Measurements from ENCODE around the gene GCSAM. TPM values are rescaled to one million over a fixed set of nuclear protein-coding genes. Genes with fewer than 3 reads are reported as not detected.

The GCSAM gene
- total RNA-seq, 2 experiments from 2014 or later, result 6.5 to 6.8 TPM

DNA sequence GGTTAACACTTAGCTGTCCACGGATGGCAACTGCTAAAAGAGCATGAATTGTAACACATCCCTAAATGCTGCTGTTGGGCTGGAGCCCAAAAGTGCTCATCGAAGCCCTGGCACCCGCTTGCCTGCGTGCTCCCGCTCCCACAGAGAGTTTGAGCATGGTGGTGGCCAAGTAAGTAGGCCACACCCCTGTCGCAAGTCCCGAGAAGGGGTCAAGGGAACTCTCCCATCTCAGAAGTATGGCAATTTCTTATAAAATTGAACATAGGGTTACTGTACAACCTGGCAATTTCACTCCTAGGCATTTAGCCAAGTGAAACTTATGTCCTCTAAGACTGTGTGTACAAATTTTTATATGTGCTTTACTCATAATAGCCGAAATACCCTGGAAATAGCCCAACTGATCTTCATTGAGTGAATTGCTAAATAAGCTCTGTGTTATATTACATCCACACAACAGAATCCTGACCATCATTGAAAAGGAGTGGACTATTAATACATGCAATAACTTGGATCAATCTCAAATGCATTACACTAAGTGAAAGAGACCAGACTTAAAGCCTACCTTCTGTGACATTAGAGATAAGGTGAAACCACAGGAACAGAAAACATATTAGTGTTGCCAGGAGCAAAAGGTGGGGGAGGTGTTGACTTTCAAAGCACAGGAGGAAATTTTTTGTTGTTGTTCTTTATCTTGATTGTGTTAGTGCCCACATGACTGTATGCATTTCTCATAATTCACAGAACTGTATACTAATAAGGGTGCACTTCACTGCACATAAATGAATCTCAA is 1.5 kb upstream of the GCSAM start:
- H3K4me1 Mint-ChIP-seq (ENCODE audit: low read depth), result peaks cover 81% of the 10 kb centered on the region
- ChIA-PET POLR2A (interaction anchor here (1.5 kb wide), 1 partner anchor 23 kb away, joined by 5 read pairs; no protein-coding TSS in a partner anchor), CTCF (interaction anchor here (0.9 kb wide), 1 partner anchor 11 kb away, joined by 3 read pairs; no protein-coding TSS in a partner anchor)
- ATAC-seq (ENCODE audit: poor library complexity) (peak; percentile 34), DNase-seq (peak in 7 of 14 experiments; percentile 17 to 76 (median 42))
- peak overlapping the region; percentile 88 for H3K27ac Mint-ChIP-seq
- Histone ChIP-seq H3K4me3 (ENCODE audit: low read length) (no peak overlapping the region), H3K4me1 (ENCODE audit: insufficient read depth, low read length) (peaks cover 58% of the 10 kb centered on the region), H3K9me3 (ENCODE audit: control insufficient read depth in 1 of 2, insufficient read depth in 1 of 2, low read length in 2 of 2) (no peaks in the 10 kb centered on the region), H3K27ac (ENCODE audit: low read depth in 1 of 2, low read length in 2 of 2) (peak overlapping the region; percentile 77 to 78), H3K36me3 (ENCODE audit: insufficient read depth, low read length) (peaks cover 5% of the 10 kb centered on the region), H3K27me3 (ENCODE audit: control insufficient read depth in 1 of 2, insufficient read depth in 2 of 2, low read length in 2 of 2) (no peaks in the 10 kb centered on the region)
- no peaks in the 10 kb centered on the region for H3K27me3 Mint-ChIP-seq
- no peaks in the 10 kb centered on the region for H3K36me3 Mint-ChIP-seq (ENCODE audit: low read depth)
- intact Hi-C loops (cut with DNase I, micrococcal nuclease), result loop anchor here in 1 of 2 experiments (10.0 kb wide), 1 partner anchor 170 kb away; no protein-coding TSS in a partner anchor
- peak overlapping the region; percentile 66 for H3K4me3 Mint-ChIP-seq
- TF ChIP-seq, protein P1, sequence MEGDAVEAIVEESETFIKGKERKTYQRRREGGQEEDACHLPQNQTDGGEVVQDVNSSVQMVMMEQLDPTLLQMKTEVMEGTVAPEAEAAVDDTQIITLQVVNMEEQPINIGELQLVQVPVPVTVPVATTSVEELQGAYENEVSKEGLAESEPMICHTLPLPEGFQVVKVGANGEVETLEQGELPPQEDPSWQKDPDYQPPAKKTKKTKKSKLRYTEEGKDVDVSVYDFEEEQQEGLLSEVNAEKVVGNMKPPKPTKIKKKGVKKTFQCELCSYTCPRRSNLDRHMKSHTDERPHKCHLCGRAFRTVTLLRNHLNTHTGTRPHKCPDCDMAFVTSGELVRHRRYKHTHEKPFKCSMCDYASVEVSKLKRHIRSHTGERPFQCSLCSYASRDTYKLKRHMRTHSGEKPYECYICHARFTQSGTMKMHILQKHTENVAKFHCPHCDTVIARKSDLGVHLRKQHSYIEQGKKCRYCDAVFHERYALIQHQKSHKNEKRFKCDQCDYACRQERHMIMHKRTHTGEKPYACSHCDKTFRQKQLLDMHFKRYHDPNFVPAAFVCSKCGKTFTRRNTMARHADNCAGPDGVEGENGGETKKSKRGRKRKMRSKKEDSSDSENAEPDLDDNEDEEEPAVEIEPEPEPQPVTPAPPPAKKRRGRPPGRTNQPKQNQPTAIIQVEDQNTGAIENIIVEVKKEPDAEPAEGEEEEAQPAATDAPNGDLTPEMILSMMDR (IDR thresholded peaks at IDR 0.05), result no peak
- H3K9me3 Mint-ChIP-seq, result no peaks in the 10 kb centered on the region

DNA sequence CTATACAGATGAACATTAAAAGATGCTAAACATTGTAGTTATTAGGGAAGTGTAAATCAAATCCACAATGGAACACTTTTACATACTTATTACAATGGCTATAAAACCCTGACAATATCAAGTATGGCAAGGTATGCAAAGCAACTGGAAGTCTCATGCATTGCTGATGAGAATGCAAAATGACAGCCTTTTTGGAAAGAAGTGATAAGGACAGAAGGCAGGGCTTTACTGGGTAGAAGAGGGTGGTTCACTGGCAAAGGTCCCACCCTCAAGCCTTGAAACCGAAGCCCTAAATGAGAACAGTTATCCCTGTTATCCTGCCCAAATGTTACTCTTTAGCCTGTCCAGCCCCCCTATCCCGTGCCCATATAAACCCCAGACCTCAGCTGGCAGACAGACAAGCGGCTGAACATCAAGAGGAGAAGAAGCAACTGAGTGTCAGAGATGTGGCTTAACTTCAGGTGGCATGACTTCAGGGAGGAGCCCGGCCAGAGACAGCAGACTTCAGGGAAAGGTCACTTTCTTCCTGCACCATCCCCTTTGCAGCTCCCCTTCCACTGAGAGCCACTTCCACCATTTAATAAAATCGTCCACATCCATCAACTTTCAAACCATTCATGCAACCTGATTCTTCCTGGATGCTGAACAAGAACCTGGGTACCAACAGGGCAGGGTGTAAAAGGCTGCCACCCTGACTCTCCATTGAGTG is 732 bp upstream of the GCSAM start:
- no peak for DNase-seq
- H3K4me1 ChIP-seq (ENCODE audit: insufficient read depth, low read length), result peaks cover 65% of the 10 kb centered on the region
- TF ChIP-seq, protein P1 (IDR thresholded peaks at IDR 0.05), result no peak
- H3K36me3 ChIP-seq (ENCODE audit: insufficient read depth, low read length), result peaks cover 5% of the 10 kb centered on the region
- Mint-ChIP-seq H3K27me3 (no peaks in the 10 kb centered on the region), H3K4me1 (ENCODE audit: low read depth) (peaks cover 88% of the 10 kb centered on the region), H3K9me3 (no peaks in the 10 kb centered on the region), H3K27ac (peak overlapping the region; percentile 88), H3K36me3 (ENCODE audit: low read depth) (peaks cover 5% of the 10 kb centered on the region), H3K4me3 (peak overlapping the region; percentile 89)
- no peaks in the 10 kb centered on the region for H3K9me3 ChIP-seq (ENCODE audit: control insufficient read depth in 1 of 2, insufficient read depth in 1 of 2, low read length in 2 of 2)
- ATAC-seq (ENCODE audit: poor library complexity), result no peak
- peak overlapping the region; percentile 77 to 78 for H3K27ac ChIP-seq (ENCODE audit: low read depth in 1 of 2, low read length in 2 of 2)
- H3K27me3 ChIP-seq (ENCODE audit: control insufficient read depth in 1 of 2, insufficient read depth in 2 of 2, low read length in 2 of 2), result no peaks in the 10 kb centered on the region
- H3K4me3 ChIP-seq (ENCODE audit: low read length), result peak overlapping the region; percentile 60
- intact Hi-C loops (cut with DNase I, micrococcal nuclease), result loop anchor here in 1 of 2 experiments (10.0 kb wide), 1 partner anchor 171 kb away; no protein-coding TSS in a partner anchor
- POLR2A ChIA-PET, result interaction anchor here (1.3 to 1.7 kb wide), 4 partner anchors 11 to 428 kb away, joined by 3 to 9 read pairs (median 5); partner anchors contain the start of genes ATG3, CD200 and SLC35A5
- CTCF ChIA-PET, result interaction anchor here (0.9 kb wide), 1 partner anchor 11 kb away, joined by 3 read pairs; no protein-coding TSS in a partner anchor

DNA sequence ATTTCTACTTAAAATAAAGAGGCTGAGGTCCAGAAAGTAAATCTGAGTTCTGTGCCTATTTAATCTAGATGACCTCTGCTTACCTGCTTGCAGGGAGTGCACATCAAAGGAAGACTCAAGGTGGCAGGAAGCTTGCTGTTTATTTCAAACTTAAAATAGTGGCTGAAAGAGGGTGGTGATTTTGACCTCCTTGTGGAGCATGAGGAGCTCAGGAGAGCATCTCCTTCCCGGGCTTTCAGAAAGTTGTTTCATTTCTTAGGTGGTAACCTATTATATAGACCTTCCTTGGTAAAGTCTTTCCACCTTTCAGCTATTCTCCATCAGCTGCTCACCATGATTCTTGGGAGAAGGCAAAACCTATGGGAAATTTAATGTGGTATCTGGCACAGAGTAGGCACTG is 494 bp downstream of the GCSAM start:
- TF ChIP-seq, protein P1 (IDR thresholded peaks at IDR 0.05), result no peak
- no peaks in the 10 kb centered on the region for H3K27me3 ChIP-seq (ENCODE audit: control insufficient read depth in 1 of 2, insufficient read depth in 2 of 2, low read length in 2 of 2)
- Mint-ChIP-seq H3K36me3 (ENCODE audit: low read depth) (peaks cover 5% of the 10 kb centered on the region), H3K9me3 (no peaks in the 10 kb centered on the region), H3K4me1 (ENCODE audit: low read depth) (peaks cover 95% of the 10 kb centered on the region), H3K4me3 (peak overlapping the region; percentile 89), H3K27me3 (no peaks in the 10 kb centered on the region), H3K27ac (peak overlapping the region; percentile 88)
- peak overlapping the region; percentile 60 for H3K4me3 ChIP-seq (ENCODE audit: low read length)
- ATAC-seq (ENCODE audit: poor library complexity) (no peak), DNase-seq (peak in 2 of 14 experiments; percentile 35 to 45)
- peaks cover 76% of the 10 kb centered on the region for H3K4me1 ChIP-seq (ENCODE audit: insufficient read depth, low read length)
- ChIA-PET CTCF (interaction anchor here (1.6 kb wide), 1 partner anchor 21 kb away, joined by 5 read pairs; no protein-coding TSS in a partner anchor), POLR2A (interaction anchor here (1.3 to 1.7 kb wide), 3 partner anchors 9 to 429 kb away, joined by 3 to 9 read pairs (median 5); partner anchors contain the start of genes ATG3, CD200 and SLC35A5)
- H3K36me3 ChIP-seq (ENCODE audit: insufficient read depth, low read length), result peaks cover 5% of the 10 kb centered on the region
- intact Hi-C loops (cut with DNase I, micrococcal nuclease), result loop anchor here in 1 of 2 experiments (10.0 kb wide), 1 partner anchor 172 kb away; no protein-coding TSS in a partner anchor
- peak overlapping the region; percentile 77 to 78 for H3K27ac ChIP-seq (ENCODE audit: low read depth in 1 of 2, low read length in 2 of 2)
- H3K9me3 ChIP-seq (ENCODE audit: control insufficient read depth in 1 of 2, insufficient read depth in 1 of 2, low read length in 2 of 2), result no peaks in the 10 kb centered on the region

All from CD4-positive, alpha-beta T cell (primary cell).